DMS 273 (cell line): ENCODE data around the gene MCM5.
"Not testable (repeated sequence)": the region's sequence is repeated elsewhere in the genome, so short reads cannot be mapped to it uniquely, and the experiment has no call there.

ENCODE experiments used
- DNase-seq: peaks from one replicate; lab custom pipeline; 2025; ENCODE audit not compliant: unreplicated experiment; lab: John Stamatoyannopoulos, UW

MCM5 gene

GRCh38 chr22:35399678-35400500 lies at the start of gene MCM5:
Gene MCM5, plus strand, starts transcription at chr22:35400140. Its CDS starts 299 bp downstream, at chr22:35400439.
- DNase-seq = peak; percentile 98

- DNase-seq = peak; percentile 93
Observed at GRCh38 chr22:35350539-35351503, 49.1 kb upstream of the MCM5 start.

GRCh38 chr22:35352214-35353111 lies 47.5 kb upstream of the MCM5 start:
- DNase-seq = peak; percentile 17

GRCh38 chr22:35353318-35353717 lies 46.6 kb upstream of the MCM5 start:
- no peak for DNase-seq

- DNase-seq = no peak
Observed at GRCh38 chr22:35354068-35354467, 45.9 kb upstream of the MCM5 start.

- DNase-seq = no peak
Observed at GRCh38 chr22:35357883-35358621, 41.9 kb upstream of the MCM5 start.

- no peak for DNase-seq
Observed at GRCh38 chr22:35359380-35360065, 40.4 kb upstream of the MCM5 start.

- no peak for DNase-seq
Observed at GRCh38 chr22:35361001-35361558, 38.9 kb upstream of the MCM5 start.

GRCh38 chr22:35363566-35364086 lies 36.3 kb upstream of the MCM5 start:
- DNase-seq = no peak

- DNase-seq = not testable (repeated sequence)
Observed at GRCh38 chr22:35364230-35364629, 35.7 kb upstream of the MCM5 start.

- DNase-seq = peak; percentile 56
Observed at GRCh38 chr22:35367331-35367886, 32.5 kb upstream of the MCM5 start.

GRCh38 chr22:35368386-35368785 lies 31.6 kb upstream of the MCM5 start:
- no peak for DNase-seq

GRCh38 chr22:35369996-35370395 lies 29.9 kb upstream of the MCM5 start:
- DNase-seq = no peak

GRCh38 chr22:35373781-35374180 lies 26.2 kb upstream of the MCM5 start:
- DNase-seq = no peak

GRCh38 chr22:35375031-35375430 lies 24.9 kb upstream of the MCM5 start:
- no peak for DNase-seq

- no peak for DNase-seq
Observed at GRCh38 chr22:35375526-35375925, 24.4 kb upstream of the MCM5 start.

- DNase-seq = peak; percentile 88
Observed at GRCh38 chr22:35376728-35377472, 23.0 kb upstream of the MCM5 start.

GRCh38 chr22:35377735-35378134 lies 22.2 kb upstream of the MCM5 start:
- DNase-seq = no peak
